Measurements from ENCODE around the gene LRCH1.

Gene LRCH1

DNA sequence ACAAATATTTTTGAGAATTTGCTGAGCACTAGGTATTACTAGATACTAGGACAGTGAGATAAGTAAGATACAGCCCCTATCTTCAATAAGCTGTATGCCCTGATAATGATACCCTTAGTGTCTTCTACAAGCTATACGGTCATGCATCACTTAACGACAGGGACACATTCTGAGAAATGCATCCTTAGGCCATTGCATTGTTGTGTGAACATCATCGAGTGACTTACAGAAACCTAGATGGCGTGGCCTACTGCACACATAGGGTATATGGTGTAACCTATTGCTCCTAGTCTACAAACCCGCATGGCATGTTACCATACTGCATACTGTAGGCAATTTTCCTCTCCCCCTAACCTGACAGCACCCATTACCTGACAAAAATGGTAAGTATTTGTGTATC lies 64.9 kb downstream of the LRCH1 start:
- no peak for DNase-seq

DNA sequence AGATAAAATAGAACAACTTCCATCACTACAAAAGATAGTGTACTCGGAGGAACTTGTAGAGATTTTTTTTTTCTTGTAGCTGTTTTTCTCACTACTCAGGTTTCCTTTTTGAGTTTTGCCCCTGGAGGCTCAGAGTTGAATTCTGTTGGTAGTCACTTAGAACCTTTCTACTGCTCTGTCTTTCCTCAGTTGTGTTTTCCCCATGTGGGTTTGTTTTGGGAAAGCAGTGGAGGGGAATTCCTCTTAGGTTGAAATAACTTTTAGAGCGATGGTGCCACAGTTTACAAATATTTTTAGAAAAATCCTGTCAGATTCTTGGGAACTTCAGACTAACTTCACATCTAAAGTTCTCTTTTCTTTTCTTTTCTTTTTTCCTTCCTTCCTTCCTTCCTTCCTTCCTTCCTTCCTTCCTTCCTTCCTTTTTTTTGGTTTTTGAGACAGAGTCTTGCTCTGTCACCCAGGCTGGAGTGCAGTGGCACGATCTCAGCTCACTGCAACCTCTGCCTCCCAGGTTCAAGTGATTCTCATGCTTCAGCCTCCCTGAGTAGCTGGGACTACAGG lies 65.8 kb downstream of the LRCH1 start:
- no peak for DNase-seq

DNA sequence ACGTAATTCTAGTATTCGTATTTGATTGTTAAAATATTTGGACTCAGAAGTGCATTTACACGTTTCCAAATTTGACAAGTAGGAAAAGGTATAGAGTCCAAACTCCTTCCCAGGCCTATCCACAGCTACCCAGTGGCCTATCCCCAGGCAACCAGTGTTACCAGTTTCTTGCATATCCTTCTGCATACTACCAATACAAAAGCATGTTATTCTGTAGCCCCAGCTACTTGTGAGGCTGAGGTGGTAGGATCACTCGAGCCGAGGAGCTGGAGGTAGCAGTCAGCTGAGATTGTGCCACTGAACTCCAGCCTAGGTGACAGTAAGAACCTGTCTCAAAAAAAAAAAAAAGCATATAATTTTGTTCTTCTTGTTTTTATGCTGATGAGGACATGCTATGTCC lies 67.1 kb downstream of the LRCH1 start:
- no peak for DNase-seq

DNA sequence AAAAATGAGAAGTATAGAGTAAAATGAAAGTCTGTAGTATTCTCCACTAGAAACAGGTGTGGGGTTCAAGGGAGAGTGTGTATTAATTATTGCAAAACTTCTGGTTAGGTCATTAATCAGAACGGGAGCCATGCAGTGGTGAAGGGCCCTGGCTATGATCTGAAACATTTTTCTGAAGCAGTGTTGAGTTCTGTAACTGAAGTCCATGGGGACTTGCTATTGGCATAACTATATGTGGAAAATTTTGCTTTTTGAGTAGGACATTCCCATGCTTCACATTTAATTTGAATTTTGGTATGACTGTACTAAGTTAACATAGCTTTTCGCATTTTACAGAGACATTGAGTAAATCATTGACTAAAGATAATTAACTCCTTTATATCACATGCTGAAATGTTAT lies 67.5 kb downstream of the LRCH1 start:
- no peak for DNase-seq

DNA sequence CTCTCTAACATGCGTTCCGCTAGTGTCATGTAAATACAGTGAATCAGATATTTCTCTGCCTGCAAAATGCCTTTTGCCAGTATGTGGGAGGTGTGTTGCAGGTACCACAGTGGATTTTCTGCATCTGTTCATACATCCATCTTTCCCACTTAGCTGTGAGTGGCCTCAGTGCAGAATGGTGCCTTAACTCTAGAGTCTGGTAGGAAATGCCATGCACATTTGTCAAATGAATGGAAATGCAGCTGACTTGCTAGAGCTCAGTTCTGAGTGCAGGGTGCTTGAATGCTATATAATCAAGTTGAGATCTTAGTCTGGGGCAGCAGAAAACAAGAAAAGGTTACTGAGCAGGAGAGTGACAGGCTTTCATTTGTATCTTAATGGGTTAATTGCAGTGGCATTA lies 68.2 kb downstream of the LRCH1 start:
- DNase-seq: no peak

DNA sequence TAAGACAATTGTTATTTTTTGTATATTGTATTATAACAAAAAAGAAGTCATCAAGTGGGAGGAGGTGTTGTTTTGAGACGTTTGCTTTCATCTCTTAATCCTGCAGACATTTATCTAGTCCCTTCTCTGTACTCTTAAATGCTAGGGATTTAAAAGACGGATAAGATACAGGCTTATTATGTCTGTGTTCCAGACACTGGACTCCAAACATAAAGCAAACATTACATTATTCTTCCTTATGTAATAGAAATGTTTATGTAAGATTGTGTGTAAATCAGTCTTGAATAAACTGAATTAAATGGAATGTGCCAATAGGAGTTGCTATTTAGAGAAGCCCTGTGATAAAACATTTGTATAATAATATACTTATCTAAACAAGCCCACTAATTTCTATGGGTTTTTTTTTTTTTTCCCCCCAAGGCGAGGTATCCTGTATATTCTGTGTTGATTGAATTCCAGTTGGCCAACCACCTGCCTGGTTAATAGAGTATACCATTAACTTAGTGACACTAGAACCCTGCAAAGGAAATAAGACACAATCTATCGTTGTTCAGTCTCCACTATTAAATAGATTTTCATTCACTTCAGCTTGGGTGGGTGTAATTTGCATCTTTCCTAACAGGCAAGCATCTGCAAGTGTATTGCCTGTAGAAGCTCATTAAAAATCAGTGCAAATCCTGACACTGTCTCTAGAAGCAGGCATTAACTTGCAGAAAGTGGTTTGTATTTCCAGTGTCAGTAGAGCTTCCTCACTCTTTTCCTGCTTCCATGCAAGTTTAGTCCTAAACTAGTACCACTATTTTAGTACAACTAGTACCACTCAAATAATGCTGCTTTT lies 69.0 kb downstream of the LRCH1 start:
- peak; percentile 74 to 77 for DNase-seq

DNA sequence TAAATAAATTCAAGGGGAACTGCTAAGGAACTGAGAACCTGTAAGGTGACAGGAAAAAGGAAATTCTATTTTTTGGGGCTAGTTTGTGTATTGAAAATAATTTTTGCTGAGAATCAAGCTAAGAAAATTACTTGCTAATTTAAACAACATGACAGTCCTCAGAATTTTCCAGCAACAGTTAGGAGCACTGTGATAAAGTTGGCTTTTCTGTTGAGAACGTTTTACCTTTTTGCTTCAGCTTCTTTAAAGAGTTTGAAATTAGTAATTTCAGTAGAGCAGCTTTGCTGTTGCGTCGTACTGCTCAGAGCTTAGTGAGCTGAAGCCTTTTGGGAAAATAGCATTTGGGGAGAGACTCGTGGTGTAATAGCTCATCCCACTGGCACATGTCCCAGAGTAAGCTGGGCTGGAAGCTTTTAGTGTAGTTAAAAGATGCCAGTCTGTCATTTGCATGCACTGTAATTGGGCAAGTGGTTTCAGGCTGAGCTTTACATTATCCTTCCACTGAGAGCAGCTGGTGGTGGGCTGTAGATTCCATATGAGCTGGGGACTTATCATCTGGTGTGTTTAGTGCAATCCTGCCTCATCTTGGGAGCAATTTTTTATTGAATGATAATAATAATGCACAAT lies 69.8 kb downstream of the LRCH1 start:
- DNase-seq: peak; percentile 66 to 91

DNA sequence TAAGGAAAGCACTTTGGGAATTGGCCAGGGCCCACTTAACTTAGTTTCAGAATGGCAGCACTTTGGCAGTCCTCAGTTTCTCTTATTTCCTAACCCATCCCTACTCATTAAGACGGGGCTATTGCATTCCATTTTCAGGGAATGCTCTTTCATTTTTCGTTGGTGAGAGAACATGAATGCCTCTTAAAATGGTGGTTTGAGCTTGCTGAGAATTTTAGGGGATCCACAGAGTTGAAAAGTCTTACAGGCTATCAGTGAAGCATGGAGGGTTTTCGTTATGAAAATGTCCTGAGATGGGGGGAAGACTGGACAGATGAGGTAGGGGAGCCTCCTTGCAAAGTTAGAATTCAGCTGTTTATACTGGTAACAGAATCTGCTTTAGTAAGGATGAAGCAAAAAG lies 71.4 kb downstream of the LRCH1 start:
- no peak for DNase-seq

DNA sequence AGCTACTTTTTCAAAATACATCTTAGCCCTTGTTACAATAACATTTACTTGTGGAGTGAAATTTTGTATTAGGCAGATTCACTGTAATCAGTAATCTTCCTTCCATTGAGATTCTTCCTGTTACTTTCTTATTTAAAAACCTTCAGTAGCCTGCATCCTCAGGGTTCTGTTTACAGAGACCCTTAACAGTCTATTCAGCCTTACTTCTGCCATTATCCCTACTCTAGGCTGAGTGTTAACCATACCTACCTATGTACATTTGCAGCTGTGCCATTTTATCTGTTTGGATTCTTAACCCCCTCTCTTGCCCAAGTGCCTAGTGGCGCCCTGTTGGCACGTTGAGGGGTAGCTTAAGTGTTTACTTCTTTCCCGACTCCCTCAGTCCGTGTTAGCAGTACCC lies 71.9 kb downstream of the LRCH1 start:
- no peak for DNase-seq

DNA sequence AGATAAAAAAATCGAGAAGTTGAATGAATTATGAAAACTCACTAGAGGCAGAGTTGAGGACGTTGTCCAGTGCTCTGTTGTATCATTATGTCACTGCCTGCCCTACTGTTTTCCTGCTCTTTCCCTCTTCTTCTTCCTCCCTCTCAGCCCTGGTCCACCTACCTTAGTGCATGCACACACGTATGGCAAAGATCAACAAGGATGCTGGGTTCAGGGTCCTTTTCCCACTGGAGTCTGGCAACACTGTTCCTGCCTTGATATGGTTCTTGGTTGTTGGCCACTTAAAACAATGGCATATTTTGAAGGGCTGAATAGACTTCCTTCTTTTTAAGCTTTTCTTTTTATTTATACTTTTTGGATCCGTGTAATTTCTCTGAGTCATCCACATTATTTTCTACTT lies 74.5 kb downstream of the LRCH1 start:
- no peak for DNase-seq

DNA sequence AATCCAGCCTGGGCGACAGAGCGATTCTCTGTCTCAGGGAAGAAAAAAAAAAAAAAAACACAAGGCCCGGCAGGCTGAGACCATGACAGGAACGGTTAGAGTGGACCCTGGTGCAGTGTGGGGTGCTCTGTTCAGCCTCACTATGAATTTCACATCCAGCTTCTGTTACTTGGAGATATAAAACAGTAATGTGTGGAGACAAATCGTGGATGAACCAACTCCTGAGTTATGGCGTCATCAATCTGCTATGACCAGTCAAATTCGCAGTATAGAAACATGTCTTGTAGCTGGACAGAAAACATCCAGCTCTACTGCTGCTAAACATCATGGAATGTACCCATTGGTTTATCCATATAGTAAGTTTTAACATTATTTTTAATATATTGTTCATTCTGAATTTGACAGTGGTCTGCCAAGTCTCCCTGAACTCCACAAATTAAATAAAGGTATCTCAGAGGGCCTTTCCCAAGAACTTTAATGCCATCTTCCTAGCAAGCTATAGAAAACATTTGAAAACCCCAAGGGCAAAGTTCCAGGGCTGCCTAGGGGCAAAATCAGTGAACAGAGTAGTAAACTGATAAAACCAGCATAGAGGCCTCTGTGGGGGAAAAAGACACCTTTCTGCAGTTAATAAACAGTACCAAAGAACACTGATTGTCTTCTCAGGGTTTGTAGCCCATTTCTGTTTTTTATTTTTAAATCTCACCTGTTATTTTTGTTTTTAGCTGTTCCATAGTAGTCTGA lies 75.8 kb downstream of the LRCH1 start:
- DNase-seq: no peak

DNA sequence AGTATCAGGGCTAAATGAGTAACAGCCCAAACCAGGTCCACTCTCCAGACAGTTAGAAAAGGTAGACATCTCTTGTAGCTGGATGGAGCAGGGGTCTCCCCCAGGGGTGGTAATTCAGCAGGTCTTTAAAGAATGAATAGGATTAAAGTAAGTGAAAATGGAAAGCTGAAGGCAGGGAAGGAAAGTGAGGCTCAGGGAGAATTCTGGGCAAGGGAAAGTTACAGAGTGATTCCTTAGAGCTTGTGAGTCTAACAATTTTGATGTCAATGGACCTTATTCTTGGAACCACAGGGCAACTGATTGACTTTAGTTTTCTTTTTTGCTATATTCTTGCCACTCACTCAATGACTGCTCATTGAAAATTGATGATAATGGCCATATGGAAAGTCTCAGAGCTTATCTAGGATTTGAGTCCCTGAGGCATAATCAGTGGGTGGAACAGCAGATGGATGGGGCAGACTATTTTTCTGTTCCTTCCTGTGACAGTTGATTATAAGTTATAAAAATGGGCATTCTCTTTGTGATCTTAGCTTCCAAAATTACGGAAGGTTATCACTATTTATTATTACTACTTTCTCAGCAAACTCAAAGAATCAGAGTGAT lies 76.9 kb downstream of the LRCH1 start:
- DNase-seq: no peak

DNA sequence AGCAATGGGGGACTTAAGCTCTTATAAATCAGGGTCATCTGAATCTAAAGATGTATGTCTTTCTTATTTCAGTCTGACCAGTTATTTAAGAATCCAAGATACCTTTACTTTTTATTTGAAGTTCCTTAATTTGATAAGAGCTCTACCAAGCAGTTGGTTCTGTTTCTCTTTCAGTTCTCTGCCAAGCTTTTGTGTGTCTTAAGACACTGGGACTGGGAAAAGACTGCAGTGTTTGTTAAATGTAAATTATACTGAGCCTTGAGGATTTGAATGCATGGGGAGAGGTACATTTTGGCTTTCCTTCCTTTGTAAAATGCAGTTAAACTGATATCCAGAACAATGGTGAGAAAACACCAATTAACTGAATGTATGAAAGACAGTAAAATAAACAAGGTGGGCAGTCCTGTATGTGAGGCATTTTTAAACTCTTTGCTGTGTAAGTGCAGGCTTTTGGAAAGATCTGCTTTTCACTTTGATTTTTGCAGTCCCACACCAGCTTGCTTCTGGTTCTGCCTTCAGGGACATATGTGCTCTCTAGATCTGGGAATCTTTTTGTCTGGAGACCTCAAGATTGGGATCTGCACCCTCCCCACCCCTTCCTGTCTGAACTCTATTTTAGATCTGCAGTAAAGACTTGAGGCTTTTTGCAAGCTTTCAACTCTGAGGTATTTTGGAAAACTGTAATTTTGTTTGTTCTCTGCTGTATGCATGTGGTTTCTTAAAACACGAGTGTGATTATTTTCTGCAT lies 77.6 kb downstream of the LRCH1 start:
- DNase-seq: peak in 1 of 2 experiments; percentile 10

DNA sequence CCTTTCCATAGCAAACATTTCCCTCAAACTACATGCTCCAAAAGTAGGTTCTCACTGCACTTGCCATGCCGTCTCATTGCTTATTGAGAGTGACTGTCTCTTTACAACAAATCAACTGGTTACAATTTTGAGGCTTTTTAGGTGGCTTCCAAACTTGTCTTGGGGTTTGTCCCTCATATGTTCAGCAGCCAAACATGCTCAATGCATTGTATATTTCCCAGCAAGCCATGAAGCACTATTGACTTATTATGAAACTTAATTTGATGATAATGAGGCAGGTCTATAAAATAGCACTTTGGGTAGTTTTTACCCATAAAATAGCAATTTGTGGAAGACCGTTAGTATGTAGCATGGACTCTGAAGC lies 78.2 kb downstream of the LRCH1 start:
- no peak for DNase-seq

DNA sequence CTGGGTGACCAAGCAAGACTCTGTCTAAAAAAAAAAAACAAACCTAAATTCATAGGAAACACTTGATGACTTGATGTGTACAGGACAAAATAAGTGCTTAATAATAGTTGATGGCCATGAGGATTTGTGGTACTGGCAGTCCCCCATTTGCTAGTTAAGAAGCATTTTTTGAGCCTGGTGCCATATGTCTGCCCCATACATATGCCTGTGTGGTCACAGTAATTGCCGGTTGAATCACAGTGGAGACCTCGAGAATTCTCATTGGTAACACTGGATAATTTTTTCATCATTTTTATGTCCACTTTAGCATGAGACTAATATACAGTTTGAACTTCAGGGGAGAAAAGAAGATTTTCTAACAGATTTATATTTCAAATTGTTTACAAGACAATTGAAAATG lies 79.2 kb downstream of the LRCH1 start:
- DNase-seq: no peak

DNA sequence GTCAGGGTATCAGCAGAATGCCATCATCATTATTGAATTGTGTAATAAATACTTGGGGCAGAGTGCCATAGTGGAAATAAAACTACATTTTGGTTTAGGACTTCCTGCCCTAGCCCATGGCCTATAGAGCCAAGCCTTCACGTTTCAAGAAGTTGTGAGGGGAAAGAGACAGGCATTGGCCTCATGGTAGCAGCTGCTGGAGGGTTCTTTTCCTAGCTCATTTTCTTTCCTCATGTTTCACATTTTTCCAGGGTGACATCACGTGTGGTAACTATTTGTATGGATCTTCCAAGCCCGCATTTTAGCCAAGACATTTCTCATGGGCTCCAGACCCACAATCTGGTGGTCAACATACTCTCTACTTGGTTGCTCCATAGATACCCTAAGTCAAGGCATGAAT lies 80.4 kb downstream of the LRCH1 start:
- DNase-seq: no peak

DNA sequence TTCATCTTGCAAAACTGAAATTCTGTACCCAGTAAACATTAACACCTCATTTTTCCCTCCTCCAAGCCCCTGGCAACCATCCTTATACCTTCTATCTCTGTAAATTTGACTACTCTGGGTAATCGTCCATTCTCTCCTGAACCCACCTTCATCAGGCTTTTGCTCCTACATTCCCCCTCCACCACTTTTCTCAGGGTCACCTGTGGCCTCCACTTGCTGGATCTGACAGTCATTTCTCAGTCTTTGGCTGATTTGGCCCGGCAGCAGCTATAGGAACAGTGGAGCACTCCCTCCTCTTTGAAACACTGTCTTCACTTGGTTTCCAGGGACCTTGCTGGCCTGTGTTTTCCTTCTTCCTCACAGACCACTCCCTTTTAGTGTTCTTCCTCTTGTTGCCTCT lies 83.5 kb downstream of the LRCH1 start:
- DNase-seq: no peak

DNA sequence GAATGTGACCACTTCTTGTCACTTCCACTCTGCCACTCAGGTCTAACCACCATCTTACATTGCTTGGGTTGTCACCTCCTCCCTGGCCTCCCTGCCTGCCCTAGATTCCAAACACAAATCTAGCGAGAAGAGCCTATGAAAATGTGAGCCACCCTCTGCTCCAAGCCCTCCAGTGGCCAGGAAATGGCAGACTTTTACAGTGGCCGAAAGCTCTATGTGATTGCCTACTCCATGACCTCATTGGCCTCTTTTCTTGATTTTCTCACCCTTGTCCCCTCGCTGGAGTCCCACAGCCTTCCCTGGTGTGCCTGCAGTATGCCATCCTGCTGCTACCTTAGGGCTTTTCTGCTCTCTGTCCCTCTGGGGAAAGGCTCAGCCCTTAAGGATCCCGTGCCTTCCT lies 84.2 kb downstream of the LRCH1 start:
- DNase-seq: no peak

DNA sequence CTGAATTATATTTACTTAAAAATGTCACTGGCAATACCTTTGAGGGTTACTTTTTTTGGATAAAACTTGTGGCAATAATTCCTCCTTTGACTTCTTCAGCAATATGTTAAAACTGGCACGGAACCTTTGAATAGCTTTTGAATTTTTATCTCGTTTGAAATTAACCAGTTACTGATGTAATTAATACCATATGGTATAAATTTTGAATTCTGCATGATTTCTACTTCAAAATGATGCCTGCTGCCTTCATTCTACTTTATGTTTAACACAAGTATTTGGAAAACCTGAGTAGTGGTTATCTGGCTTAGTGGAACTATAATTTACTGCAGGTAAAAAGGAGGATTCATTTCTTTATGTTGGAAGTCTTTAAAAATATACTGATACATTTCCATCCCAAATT lies 85.3 kb downstream of the LRCH1 start:
- no peak for DNase-seq

DNA sequence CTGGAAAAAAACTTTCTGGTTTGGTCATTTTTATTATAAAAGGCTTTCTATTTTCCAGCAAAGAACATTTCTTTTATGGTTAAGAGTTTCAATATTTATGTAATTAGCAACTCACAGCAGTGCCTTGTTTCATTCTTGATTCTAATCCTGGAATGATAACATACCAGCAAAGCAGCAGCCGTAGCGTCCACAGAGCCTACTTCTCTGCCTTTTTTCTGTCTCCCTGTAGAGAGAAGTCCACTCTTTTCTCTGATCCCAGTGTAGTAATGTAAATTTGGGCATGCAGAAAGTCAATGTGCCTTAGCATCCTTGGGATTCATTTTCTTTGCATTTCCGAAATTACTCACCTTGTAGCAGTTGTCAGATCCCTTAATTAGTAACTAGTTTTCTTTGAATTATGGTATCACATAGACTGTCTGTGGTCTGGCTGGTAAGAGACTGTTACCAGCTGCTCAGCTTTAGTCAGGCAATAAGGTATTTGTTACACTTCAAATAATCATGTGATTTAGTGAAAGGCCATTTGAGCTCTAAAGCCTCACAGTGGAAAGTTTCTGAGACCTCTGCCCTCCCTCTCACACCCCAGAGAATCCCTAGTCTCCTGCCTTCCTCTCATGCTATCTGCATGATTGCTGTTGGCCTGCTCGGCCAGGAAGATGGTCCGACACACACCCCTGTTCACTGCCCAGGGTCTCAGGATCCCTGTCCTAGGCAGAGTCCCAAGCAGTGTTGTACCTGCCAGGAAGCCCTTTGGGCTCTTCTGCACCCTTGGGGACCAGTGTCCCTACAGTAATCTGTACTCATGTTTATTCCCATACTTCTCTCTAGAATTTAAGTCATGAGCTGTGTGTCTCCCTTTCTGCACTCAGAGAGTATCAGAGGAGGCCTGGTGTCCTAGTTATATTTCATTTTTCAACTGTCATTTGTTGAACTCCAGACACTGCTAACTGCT lies 86.3 kb downstream of the LRCH1 start:
- no peak for DNase-seq

DNA sequence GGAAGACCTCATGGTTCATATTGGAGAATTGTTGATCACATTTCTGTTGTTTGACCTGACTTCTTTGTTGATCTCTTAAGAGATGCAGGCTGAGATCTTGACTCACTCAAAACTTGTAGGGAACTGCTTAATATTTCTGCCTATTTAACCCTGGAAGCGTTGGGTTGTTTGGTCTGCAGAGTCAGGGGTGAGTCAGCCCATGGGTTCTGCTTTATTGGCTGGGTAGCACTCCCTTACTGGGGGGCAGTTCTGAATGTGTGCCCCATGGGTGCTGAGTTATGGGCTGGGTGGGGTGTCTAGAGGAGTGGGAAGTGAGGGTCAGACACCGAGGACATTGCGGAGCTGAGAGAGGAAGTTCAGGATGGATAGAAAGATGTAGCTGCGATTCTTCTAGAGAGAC lies 87.9 kb downstream of the LRCH1 start:
- DNase-seq: no peak

All from NCI-H2081 (cell line).